Hindlimb muscle (tissue), 1 donor: ENCODE results near the gene SERPINE1. TPM values are rescaled to one million over a fixed set of nuclear protein-coding genes. Genes with fewer than 3 reads are reported as not detected.
"Not testable (repeated sequence)": the region's sequence is repeated elsewhere in the genome, so short reads cannot be mapped to it uniquely, and the experiment has no call there.

Experiments
- DNase-seq: peaks from one replicate; pipeline ENCODE4 v3.0.0-alpha.2; 2013
- polyA plus RNA-seq: library from polyadenylated mRNA; unstranded; fragments of 120-200 nt; gene quantifications from one replicate; pipeline ENCODE4 v1.2.1, GENCODE V29; 2013; ENCODE audit not compliant: insufficient read length

The SERPINE1 gene
- polyA plus RNA-seq, 1 donor: 5.7 TPM

- DNase-seq: no peak
Observed at GRCh38 chr7:101124376-101125056, 2.4 kb upstream of the SERPINE1 start.

DNA sequence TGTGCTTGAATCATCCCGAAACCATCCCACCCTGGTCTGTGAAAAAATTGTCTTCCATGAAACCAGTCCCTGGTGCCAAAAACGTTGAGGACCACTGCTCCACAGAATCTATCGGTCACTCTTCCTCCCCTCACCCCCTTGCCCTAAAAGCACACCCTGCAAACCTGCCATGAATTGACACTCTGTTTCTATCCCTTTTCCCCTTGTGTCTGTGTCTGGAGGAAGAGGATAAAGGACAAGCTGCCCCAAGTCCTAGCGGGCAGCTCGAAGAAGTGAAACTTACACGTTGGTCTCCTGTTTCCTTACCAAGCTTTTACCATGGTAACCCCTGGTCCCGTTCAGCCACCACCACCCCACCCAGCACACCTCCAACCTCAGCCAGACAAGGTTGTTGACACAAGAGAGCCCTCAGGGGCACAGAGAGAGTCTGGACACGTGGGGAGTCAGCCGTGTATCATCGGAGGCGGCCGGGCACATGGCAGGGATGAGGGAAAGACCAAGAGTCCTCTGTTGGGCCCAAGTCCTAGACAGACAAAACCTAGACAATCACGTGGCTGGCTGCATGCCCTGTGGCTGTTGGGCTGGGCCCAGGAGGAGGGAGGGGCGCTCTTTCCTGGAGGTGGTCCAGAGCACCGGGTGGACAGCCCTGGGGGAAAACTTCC lies 784 bp upstream of the SERPINE1 start:
- peak; percentile 52 for DNase-seq

GRCh38 chr7:101127460-101128039 lies 646 bp downstream of the SERPINE1 start:
- no peak for DNase-seq

- DNase-seq: no peak
Observed at GRCh38 chr7:101128040-101128834, 1.3 kb downstream of the SERPINE1 start.

DNA sequence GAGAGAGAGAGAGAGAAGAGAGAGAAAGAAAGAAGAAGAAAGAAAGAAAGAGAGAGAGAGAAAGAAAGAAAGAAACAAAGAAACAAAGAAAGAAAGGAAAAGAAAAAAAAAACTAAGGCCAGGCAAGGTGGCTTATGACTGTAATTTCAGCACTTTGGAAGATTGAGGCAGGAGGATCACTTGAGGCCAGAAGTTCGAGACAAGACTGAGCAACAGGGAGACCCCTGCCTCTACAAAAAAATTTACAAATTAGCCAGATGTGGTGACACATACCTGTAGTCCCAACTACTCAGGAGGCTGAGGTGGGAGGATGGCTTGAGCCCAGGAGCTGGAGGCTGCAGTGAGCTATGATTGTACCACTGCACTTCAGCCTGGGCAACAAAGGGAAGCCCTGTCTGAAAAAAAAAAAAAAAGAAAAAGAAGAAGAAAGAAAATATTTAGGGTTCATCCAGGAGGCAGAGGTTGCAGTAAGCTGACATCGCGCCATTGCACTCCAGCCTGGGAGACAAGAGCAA lies 2.8 kb downstream of the SERPINE1 start:
- DNase-seq: no peak

DNA sequence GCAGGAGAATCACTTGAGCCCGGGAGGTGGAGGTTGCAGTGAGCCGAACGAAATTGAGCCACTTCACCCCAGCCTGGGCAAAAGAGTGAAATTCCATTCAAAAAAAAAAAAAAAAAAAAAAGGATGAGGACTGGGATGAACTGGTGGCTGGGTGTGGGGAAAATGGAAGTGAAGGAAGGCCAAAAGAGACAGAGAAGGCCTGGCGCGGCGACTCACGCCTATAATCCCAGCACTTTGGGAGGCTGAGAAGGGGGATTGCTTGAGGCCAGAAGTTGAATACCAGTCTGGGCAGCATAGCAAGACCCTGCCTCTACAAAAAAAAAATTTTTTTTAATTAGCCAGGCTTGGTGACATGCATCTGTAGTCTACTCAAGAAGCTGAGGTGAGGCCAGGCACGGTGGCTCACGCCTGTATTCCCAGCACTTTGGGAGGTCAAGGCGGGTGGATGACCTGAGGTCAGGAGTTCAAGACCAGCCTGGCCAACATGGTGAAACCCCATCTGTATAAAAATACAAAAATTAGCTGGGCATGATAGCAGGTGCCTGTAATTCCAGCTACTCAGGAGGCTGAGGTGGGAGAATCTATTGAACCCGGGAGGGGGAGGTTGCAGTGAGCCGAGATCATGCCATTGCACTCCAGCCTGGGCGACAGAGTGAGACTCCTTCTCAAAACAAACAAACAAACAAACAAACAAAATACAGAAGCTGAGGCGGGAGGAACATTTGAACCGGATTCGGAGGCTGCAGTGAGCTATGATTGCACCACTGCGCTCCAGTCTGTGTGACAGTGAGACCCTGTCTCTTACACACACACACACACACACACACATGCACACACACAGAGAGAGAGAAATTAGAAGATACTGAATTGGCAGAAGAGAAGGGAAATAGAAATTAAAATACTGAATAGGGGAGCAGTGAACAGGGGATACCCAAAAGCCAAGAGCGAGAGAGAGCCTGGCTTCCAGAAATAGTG lies 6.0 kb downstream of the SERPINE1 start:
- DNase-seq: not testable (repeated sequence)

- DNase-seq: no peak
Observed at GRCh38 chr7:101133621-101134398, 6.9 kb downstream of the SERPINE1 start.

DNA sequence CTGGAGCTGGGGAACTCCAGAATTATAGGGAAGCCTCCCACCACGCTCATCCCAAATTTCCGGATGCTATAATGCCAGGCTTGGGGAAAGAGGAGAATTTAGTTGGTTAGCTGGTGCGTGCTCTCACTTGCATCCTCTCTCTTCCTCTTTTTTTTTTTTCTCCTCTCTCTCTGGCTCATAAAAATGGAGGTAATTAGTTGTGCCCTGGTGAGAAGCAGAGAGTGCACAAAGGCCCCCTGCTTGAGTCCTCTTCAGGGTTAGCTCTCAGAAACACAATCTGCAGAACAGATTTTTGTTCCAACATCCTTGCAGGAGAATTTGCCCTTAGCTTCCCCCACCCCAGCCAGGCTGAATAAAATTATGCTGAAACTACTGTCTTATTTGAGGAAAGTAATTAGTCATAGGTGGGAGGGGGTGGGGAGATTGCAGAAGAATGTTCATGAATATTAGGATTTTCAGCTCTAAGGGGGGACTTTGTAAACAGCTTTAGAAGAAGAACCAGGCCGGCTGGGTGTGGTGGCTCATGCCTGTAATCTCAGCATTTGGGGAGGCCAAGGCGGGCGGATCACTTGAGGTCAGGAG lies 7.6 kb downstream of the SERPINE1 start:
- DNase-seq: no peak

GRCh38 chr7:101137651-101138212 lies 10.8 kb downstream of the SERPINE1 start:
- DNase-seq: no peak

GRCh38 chr7:101138213-101138870 lies 11.4 kb downstream of the SERPINE1 start:
- DNase-seq: peak; percentile 49

GRCh38 chr7:101140339-101140699 lies 13.4 kb downstream of the SERPINE1 start:
- DNase-seq: no peak

DNA sequence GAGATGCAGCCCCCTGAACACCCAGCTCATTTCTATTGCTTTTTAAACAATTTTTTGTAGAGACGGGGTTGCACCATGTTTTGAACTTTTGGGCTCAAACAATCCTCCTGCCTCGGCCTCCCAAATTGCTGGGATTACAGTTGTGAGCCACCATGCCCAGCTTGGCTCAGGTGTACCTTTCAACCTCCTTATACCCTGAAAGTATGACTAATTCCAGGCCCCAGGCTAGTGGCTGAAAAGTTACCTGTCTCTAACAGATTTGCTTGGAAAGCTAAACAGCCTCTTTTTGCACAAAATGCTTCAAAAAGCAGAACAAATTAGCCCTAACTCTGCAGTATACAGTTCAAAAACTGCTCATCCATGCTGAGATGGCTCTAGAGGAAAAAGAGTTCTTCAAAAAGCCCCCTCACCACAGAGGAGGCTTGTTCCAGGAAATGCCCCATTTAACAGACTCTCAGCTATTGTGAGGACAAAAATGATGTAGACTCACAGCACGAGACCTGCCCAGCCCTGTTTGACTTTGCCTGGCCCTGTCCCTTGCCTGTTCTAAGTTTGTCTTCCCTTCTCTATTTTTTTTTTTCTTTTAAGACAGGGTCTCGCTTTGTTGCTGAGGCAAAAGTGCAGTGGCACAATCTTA lies 14.0 kb downstream of the SERPINE1 start:
- DNase-seq: no peak

GRCh38 chr7:101151908-101152651 lies 25.2 kb downstream of the SERPINE1 start:
- DNase-seq: no peak

DNA sequence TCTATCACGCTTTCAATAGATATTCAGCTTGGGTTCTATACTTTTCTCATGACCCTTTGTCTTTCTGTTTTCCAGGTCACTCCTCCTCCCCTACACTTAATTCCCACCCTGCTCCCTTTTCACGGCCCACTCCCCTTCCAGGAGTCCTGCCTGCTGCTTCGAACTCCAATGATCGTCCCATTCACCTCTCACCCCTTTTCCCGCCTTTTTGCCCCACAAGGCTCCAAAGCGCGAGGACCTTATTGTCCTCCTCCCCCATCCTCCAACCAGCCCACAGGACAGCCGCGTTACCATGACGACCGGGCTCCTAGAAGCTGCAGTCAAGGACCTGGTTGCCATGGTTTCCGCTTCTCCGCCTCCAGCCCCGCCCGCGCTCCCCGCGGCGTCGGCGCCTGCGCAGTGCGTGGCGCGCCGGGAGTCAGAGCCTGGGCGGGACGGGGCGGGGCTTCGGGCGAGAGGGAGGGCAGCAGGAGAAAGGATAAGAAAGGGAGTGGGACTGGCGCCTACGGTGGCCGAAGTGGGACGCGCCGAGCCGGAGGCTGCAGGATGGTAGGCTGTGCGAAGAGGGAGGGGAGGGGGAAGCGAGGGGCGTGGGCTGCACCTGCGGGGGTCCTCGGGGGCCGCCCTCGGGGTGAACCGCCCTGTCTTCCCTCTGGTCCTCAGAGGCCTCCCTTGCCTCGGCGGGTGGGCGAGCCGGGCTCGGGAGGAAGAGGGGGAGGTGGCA lies 27.2 kb downstream of the SERPINE1 start, which contains the start of gene AP1S1:
Gene AP1S1, plus strand, starts transcription at position 508 of the 724 bp plus-strand sequence. Its CDS starts 39 bp downstream, at position 547.
- peak; percentile 94 for DNase-seq

DNA sequence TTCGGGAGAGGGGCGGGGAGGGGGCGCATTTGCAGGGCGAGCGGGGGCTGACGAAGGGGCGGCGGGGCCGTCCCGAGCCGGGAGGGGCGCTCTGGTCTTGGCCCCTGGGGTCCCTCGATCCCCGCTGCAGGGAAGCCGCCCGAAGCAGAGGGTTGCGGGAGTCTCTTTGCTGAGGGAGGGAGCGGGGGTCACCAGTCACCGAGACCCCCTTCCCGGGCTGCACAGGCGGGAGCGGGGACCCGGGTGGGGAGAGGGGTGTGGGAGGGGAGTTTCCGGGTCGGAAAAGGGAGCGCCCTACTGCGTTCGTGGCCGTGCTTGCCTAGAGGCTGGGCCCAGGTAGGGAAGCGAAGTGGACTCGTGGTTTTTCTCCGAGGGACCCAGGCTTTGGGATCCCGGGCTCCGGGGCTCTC lies 27.8 kb downstream of the SERPINE1 start:
- DNase-seq: no peak

DNA sequence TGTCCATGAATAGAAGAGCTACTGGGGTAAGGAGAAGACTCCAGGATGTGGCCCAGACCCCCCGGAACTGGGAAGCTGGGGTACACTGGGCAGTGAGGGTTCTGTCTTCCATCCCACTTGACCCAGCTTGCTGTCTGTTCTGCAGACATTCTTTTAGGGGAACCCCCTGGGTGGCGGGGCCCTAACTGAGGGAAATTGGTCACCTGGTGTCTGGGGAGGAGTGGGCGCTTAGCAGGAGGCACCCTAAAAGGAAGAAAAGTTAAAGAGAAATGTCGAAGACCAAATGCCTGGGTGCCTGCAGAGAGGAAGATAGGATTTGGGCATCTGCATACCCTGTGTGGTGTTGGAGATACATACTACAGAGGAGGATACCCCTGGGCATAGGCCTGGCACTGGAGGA lies 28.4 kb downstream of the SERPINE1 start:
- no peak for DNase-seq

GRCh38 chr7:101156277-101156676 lies 29.4 kb downstream of the SERPINE1 start:
- no peak for DNase-seq
